Mesothelial cell of epicardium (in vitro differentiated cells): ENCODE measurements around the gene TIMM21. TPM values are rescaled to one million over a fixed set of nuclear protein-coding genes. Genes with fewer than 3 reads are reported as not detected.

Experiments used
- DNase-seq, 2 experiments: peaks; one replicate each; pipeline ENCODE4 v3.0.0; 2021; ENCODE audit warnings: low spot score in 2 of 2; ENCODE audit not compliant: unreplicated experiment in 2 of 2
- H3K27ac Mint-ChIP-seq: 2 replicates; pipeline ENCODE4 v1.8.0; 2021; ENCODE audit warnings: mixed read lengths
- H3K27me3 Mint-ChIP-seq: 2 replicates; pipeline ENCODE4 v1.8.0; 2021; ENCODE audit warnings: low read depth, mixed read lengths
- H3K36me3 Mint-ChIP-seq: 2 replicates; pipeline ENCODE4 v1.8.0; 2021; ENCODE audit warnings: mixed read lengths
- H3K4me1 Mint-ChIP-seq: 2 replicates; pipeline ENCODE4 v1.8.0; 2021; ENCODE audit warnings: mixed read lengths
- H3K4me3 Mint-ChIP-seq: 2 replicates; pipeline ENCODE4 v1.8.0; 2021; ENCODE audit warnings: mild to moderate bottlenecking, moderate library complexity, mixed read lengths
- H3K9me3 Mint-ChIP-seq: 2 replicates; pipeline ENCODE4 v1.8.0; 2021; ENCODE audit warnings: mixed read lengths
- total RNA-seq: library from RNA; stranded (reverse); gene quantifications from 3 replicates; pipeline ENCODE4 v1.2.1, GENCODE V29; 2021
- TF ChIP-seq, protein P1 (sequence below): fragments of 200-600 bp; sonication (generic); IDR thresholded peaks from one replicate; pipeline ENCODE4 v1.5.0; 2021; ENCODE audit warnings: antibody characterized with exemption; ENCODE audit not compliant: unreplicated experiment

TIMM21 gene
- total RNA-seq, 1 donor from 2014 or later: 22.8 TPM

DNA sequence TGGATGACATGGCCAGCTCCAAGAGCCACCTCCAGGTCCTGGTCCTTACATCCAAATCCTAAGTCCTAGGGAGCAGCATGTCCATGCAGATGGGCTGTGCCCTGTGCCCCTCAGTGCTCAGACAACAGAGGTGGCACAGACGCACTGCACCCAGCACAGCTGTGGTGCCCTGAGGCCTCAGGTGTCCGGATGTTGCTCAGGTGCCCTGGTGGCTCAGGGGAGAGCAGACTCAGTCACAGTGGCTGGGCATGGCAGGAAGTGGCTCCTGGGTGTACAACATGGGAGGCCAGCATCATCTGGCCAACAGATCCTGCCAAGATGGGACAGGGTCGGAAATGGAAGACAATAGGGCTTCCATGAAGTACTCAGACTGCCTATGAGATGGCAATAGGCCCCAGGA, 50.1 kb downstream of the TIMM21 start:
- Mint-ChIP-seq H3K27ac (no peak overlapping the region), H3K9me3 (no peaks in the 10 kb centered on the region), H3K36me3 (no peaks in the 10 kb centered on the region), H3K4me3 (no peak overlapping the region), H3K4me1 (peaks cover 8% of the 10 kb centered on the region), H3K27me3 (peaks cover 11% of the 10 kb centered on the region)
- no peak for DNase-seq
- TF ChIP-seq, protein P1, sequence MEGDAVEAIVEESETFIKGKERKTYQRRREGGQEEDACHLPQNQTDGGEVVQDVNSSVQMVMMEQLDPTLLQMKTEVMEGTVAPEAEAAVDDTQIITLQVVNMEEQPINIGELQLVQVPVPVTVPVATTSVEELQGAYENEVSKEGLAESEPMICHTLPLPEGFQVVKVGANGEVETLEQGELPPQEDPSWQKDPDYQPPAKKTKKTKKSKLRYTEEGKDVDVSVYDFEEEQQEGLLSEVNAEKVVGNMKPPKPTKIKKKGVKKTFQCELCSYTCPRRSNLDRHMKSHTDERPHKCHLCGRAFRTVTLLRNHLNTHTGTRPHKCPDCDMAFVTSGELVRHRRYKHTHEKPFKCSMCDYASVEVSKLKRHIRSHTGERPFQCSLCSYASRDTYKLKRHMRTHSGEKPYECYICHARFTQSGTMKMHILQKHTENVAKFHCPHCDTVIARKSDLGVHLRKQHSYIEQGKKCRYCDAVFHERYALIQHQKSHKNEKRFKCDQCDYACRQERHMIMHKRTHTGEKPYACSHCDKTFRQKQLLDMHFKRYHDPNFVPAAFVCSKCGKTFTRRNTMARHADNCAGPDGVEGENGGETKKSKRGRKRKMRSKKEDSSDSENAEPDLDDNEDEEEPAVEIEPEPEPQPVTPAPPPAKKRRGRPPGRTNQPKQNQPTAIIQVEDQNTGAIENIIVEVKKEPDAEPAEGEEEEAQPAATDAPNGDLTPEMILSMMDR: no peak

DNA sequence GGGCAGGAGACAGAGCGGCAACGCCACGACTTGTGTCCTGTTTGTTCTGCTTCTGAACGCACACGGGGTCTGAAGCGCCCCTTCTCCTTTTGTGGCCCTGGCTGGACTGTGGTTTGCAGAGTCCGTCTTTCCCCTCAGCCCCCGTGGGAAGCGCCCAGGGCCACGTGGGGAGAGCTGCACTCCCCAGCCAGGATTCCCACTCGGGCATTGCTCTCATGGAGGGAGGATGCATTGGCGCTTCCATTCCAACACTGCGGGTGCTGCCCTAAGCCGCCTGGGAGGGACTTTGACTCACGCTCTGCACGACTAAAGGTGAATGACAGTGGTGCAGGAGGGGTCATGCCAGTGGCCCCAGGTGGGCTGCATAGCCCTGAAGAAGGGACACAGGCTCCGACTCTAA, 52.5 kb downstream of the TIMM21 start:
- Mint-ChIP-seq H3K4me1 (peaks cover 8% of the 10 kb centered on the region), H3K36me3 (no peaks in the 10 kb centered on the region), H3K27ac (no peak overlapping the region), H3K9me3 (no peaks in the 10 kb centered on the region), H3K27me3 (no peaks in the 10 kb centered on the region), H3K4me3 (no peak overlapping the region)
- TF ChIP-seq, protein P1: no peak
- DNase-seq: no peak

DNA sequence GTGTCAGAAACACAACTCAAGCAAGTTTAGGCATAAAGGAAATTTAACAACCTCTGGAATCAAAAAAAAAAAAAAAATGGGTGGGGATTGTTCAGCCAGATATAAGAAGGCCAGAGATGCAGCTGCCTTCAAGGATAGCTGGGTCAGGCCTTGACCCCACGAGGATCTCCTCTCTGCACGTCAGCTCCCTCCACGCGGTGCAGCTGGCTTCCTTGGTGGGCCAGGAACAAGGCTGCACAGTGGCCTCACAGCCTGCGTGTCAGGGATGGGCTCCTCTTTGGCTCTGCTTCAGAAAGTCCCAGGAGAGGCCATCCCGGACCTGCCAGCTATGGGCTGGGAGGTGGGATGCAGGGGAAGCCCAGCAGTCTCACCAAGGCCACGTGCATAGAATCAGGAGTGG, 55.5 kb downstream of the TIMM21 start:
- peaks cover 1% of the 10 kb centered on the region for H3K4me1 Mint-ChIP-seq

DNA sequence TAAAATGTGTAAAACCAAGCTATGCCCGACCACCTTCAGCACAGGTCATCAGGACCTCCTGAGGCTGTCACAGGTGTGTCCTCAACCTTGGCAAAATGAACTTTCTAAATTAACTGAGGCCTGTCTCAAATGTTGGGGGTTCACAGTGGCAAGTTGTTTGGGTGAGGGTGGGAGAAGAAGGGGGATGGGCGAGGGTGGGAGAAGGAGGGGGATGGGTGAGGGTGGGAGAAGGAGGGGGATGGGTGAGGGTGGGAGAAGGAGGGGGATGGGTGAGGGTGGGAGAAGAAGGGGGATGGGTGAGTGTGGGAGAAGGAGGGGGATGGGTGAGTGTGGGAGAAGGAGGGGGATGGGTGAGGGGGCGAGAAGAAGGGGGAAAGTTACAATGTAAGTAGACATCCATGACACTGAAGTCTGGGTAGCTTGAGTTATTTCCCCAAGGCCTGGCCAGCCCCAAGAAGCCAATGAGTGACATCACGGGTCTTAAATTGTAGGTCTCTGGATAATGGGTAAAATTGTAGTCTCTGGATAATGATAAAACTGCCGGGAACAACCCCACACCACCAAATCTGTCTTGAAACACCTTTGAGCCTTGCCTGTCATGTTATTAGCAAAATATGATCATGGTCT, 56.3 kb downstream of the TIMM21 start:
- no peak for DNase-seq
- peaks cover 1% of the 10 kb centered on the region for H3K4me1 Mint-ChIP-seq
- H3K36me3 Mint-ChIP-seq: no peaks in the 10 kb centered on the region
- no peak overlapping the region for H3K27ac Mint-ChIP-seq
- TF ChIP-seq, protein P1: no peak
- no peaks in the 10 kb centered on the region for H3K9me3 Mint-ChIP-seq
- no peaks in the 10 kb centered on the region for H3K27me3 Mint-ChIP-seq
- no peak overlapping the region for H3K4me3 Mint-ChIP-seq

More for the DNA sequence above, 55.5 kb downstream of the TIMM21 start:
- no peak for DNase-seq
- Mint-ChIP-seq H3K27me3 (no peaks in the 10 kb centered on the region), H3K4me3 (no peak overlapping the region), H3K27ac (no peak overlapping the region), H3K9me3 (no peaks in the 10 kb centered on the region), H3K36me3 (no peaks in the 10 kb centered on the region)
- TF ChIP-seq, protein P1: no peak

Other genes starting within 250 kb of the TIMM21 start
- 1.6 to 2.3 TPM (median 2.2 TPM) in 3 replicates for gene FBXO15, start 689 bp upstream of the TIMM21 start, total RNA-seq
- gene CYB5A, start 143.4 kb downstream of the TIMM21 start, total RNA-seq: 36.5 to 46.5 TPM (median 37.6 TPM) in 3 replicates
- gene C18orf63, start 167.3 kb downstream of the TIMM21 start, total RNA-seq: not detected in 3 replicates